HUES48 (cell line): Measurements from ENCODE around the gene QKI.

ENCODE experiments used
- H3K27ac ChIP-seq: one replicate; pipeline ENCODE4 v1.7.0; 2013; ENCODE audit warnings: low read depth, low read length, inconsistent platforms
- H3K27me3 ChIP-seq: 2 replicates; pipeline ENCODE4 v1.6.1; 2013; ENCODE audit warnings: mild to moderate bottlenecking, low read length; ENCODE audit not compliant: control insufficient read depth, insufficient read depth
- H3K36me3 ChIP-seq: 2 replicates; pipeline ENCODE4 v1.6.1; 2013; ENCODE audit warnings: low read length; ENCODE audit not compliant: control insufficient read depth, insufficient read depth
- H3K4me1 ChIP-seq: 2 replicates; pipeline ENCODE4 v1.6.1; 2013; ENCODE audit warnings: mild to moderate bottlenecking, low read length; ENCODE audit not compliant: control insufficient read depth, insufficient read depth
- H3K4me3 ChIP-seq: 2 replicates; pipeline ENCODE4 v1.5.1; 2013; ENCODE audit warnings: mild to moderate bottlenecking, low read depth, low read length
- H3K9ac ChIP-seq: 2 replicates; pipeline ENCODE4 v1.6.1; 2013; ENCODE audit warnings: mild to moderate bottlenecking, low read depth, low read length, moderate library complexity
- H3K9me3 ChIP-seq: 2 replicates; pipeline ENCODE4 v1.6.1; 2013; ENCODE audit warnings: low read length; ENCODE audit not compliant: control insufficient read depth, insufficient read depth

QKI gene

DNA sequence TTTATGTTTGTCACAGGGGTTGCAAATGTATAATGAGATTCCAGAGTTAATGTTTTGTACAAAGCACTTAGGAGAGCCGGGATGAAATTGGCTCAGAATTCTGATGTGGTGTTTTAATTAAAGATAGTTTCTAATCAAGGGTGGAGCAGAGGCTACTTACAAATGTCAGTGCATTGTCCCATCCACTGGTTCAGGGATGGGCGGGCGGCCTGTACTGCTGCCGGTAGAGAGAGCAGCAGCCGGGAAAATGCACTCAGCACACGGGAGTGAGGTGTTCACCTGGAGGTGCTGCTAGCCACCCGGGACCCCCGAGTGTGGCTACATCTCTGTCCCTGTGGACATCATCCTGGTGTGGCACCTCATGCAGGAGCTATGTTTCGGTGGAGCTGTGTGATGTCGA is 193.3 kb downstream of the QKI start:
- Histone ChIP-seq H3K9me3 (no peaks in the 10 kb centered on the region), H3K4me1 (no peaks in the 10 kb centered on the region), H3K27me3 (no peaks in the 10 kb centered on the region), H3K27ac (no peak overlapping the region), H3K9ac (no peak overlapping the region), H3K4me3 (no peak overlapping the region), H3K36me3 (no peaks in the 10 kb centered on the region)

DNA sequence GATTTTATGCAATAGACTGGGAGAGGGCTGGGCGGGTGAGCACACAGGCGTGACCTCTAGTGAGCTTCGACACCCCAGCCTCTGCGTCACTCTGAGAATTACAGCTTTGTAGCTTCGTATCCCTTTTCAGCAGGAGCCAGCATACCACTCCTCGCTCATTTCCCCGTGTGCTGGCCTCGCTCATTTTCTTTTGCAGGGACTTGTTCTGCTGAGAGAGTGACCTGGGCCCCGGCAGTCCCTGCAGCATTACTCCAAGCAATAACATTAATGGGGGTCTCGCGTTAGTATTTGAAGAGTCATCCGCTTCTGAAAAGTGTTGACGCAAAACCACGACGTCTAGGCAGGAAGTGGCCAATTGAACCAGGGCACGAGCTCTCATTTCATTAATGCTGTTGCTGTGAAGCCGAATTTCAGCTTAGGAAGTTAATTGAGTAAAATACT is 193.7 kb downstream of the QKI start:
- no peaks in the 10 kb centered on the region for H3K9me3 ChIP-seq
- H3K36me3 ChIP-seq = no peaks in the 10 kb centered on the region
- H3K4me3 ChIP-seq = no peak overlapping the region
- no peak overlapping the region for H3K9ac ChIP-seq
- H3K4me1 ChIP-seq = no peaks in the 10 kb centered on the region
- no peak overlapping the region for H3K27ac ChIP-seq
- H3K27me3 ChIP-seq = no peaks in the 10 kb centered on the region

DNA sequence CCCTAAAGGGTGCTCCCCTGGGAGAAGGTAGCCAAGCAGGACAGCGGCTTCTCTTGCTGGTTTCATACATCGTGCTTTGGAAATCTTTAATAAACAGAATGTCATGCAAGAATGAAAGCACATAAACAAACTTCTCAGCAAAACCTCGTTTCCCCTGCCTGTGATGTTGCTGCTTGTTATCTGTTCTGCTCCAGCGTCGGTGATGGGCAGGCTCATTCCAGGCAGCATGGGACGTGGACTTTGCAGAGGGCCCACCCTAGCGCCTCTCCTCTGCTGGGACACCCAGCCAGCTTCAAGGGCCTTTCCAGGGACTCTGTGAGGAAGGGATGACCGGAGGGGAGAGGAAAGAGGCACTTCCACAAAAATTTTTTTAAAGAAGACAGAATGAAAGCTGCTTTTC is 197.7 kb downstream of the QKI start:
- Histone ChIP-seq H3K4me3 (no peak overlapping the region), H3K27ac (no peak overlapping the region), H3K9me3 (no peaks in the 10 kb centered on the region), H3K36me3 (no peaks in the 10 kb centered on the region), H3K9ac (no peak overlapping the region), H3K27me3 (no peaks in the 10 kb centered on the region), H3K4me1 (no peaks in the 10 kb centered on the region)

DNA sequence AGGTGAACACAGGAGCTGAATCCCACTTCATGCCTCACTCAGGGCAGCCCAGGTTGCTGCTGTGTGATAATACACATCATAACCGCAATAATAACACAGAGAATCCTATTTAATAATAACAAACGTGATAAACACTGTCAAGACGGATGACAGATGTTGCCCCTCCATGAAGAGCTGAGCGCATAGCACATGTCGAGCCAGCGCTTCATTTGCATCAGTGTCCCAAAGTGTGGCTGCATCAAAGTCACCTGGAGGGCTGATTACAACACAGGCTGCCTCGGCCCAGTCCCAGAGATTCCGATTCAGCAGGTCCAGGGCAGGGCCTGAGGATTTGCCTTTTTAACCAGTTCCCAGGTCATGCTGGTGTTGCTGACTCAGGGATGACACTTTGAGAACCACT is 198.5 kb downstream of the QKI start:
- no peak overlapping the region for H3K27ac ChIP-seq
- H3K9ac ChIP-seq = no peak overlapping the region
- H3K4me1 ChIP-seq = no peaks in the 10 kb centered on the region
- no peaks in the 10 kb centered on the region for H3K36me3 ChIP-seq
- H3K27me3 ChIP-seq = no peaks in the 10 kb centered on the region
- H3K9me3 ChIP-seq = no peaks in the 10 kb centered on the region
- no peak overlapping the region for H3K4me3 ChIP-seq

DNA sequence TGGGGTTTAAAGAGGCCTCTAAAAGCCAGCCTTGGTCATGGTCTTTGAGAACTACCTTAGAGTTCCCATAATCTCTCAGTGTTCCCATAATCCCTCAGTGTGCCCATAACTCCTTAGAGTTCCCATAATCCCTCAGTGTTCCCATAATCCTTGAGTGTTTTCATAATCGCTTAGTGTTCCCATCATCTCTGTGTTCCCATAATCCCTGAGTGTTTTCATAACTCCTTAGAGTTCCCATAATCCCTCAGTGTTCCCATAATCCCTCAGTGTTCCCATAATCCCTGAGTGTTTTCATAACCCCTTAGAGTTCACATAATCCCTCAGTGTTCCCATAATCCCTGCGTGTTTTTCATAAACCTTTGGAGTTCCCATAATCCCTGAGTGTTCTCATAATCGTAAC is 199.2 kb downstream of the QKI start:
- Histone ChIP-seq H3K9me3 (no peaks in the 10 kb centered on the region), H3K27me3 (no peaks in the 10 kb centered on the region), H3K4me1 (no peaks in the 10 kb centered on the region), H3K4me3 (no peak overlapping the region), H3K9ac (no peak overlapping the region), H3K36me3 (no peaks in the 10 kb centered on the region), H3K27ac (no peak overlapping the region)

DNA sequence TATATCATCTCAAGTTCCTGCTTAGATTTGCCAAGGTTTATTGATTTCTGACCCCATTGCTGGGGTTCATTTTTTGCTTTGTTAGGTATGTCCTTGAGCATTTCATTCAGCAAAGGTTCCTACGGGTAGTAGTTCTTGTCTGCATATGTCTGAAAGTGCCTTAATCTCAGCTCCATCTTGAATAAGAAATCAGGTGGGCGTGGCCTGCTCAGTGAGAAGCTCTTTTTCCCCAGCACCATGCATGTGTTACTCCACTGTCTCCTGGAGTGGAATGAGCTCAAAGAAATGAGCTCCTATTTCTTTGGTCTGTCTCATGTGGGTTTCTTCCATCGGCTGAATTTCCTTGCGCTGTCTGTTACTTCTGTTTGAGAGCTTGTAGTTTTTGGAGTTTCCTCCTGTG is 201.9 kb downstream of the QKI start:
- Histone ChIP-seq H3K4me1 (no peaks in the 10 kb centered on the region), H3K27ac (no peak overlapping the region), H3K9me3 (no peaks in the 10 kb centered on the region), H3K27me3 (no peaks in the 10 kb centered on the region), H3K9ac (no peak overlapping the region), H3K36me3 (no peaks in the 10 kb centered on the region), H3K4me3 (no peak overlapping the region)

DNA sequence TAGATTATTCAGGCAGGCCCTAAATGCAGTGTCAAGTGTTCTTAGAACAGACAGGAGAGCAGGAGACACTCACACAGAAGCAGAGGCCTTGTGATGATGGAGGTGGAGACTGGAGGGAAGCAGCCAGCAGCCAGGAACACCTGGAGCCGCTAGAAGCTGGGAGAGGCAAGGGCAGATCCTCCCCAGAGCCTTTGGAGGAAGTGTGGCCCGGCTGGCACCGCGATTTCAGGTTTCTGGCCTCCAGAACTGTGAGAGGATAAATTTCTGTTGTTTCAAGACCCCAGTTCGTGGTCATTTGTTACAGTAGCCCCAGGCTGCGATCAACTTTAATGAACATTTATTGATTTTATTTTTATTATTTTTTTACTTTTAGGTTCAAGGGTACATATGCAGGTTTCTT is 203.0 kb downstream of the QKI start:
- Histone ChIP-seq H3K9me3 (no peaks in the 10 kb centered on the region), H3K4me1 (no peaks in the 10 kb centered on the region), H3K27ac (no peak overlapping the region), H3K36me3 (no peaks in the 10 kb centered on the region), H3K27me3 (no peaks in the 10 kb centered on the region), H3K9ac (no peak overlapping the region), H3K4me3 (no peak overlapping the region)

DNA sequence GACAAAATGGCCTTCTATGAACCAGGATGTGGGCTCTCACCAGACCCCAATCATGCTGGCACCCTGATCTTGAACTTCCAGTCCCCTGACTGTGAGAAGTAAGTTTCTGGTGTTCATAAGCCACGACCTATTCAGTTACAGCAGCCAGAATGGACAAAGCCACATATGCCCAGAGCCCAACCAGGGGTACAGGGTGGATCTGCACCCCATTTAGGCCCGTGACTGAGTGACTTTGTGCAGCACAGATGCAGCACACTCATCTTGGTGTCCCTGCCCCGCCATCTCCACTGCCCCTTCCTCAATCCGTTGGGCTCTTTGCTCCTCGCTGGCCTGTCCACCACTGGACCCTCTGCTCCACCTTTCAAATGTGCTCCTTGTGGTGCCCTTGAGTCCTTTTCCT is 205.6 kb downstream of the QKI start:
- H3K27ac ChIP-seq = no peak overlapping the region
- H3K27me3 ChIP-seq = no peaks in the 10 kb centered on the region
- no peaks in the 10 kb centered on the region for H3K4me1 ChIP-seq
- H3K9ac ChIP-seq = no peak overlapping the region
- H3K36me3 ChIP-seq = no peaks in the 10 kb centered on the region
- no peaks in the 10 kb centered on the region for H3K9me3 ChIP-seq
- H3K4me3 ChIP-seq = no peak overlapping the region

DNA sequence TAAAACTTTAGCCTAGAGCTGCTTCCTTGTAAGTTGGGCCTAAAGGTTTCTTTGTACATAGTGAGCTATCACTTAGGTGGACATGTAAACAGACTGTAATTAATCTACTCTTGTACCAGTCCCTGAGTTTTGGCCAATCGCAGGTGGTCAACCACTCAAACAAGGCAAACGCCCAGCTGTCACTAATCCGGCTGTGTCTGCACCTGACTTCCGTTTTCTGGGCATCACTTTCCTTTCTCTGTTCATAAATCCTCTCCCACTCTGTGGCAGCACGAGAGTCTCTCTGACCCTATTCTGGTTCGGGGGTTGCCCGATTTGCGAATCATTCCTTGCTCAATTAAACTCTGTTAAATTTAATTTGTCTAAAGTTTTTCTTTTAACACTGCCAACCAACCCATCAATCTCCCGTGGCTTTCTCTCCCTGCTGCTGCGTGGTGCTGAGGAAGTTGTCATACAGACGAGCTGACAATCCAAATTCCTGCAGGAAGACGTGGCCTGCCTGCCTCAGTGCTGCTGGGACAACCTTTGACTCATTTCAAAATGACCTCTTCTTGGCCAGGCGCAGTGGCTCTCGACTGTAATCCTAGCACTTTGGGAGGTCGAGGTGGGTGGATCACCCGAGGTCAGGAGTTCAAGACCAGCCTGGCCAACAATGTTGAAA is 206.3 kb downstream of the QKI start:
- Histone ChIP-seq H3K27ac (no peak overlapping the region), H3K9me3 (no peaks in the 10 kb centered on the region), H3K9ac (no peak overlapping the region), H3K36me3 (no peaks in the 10 kb centered on the region), H3K27me3 (no peaks in the 10 kb centered on the region), H3K4me1 (no peaks in the 10 kb centered on the region), H3K4me3 (no peak overlapping the region)

DNA sequence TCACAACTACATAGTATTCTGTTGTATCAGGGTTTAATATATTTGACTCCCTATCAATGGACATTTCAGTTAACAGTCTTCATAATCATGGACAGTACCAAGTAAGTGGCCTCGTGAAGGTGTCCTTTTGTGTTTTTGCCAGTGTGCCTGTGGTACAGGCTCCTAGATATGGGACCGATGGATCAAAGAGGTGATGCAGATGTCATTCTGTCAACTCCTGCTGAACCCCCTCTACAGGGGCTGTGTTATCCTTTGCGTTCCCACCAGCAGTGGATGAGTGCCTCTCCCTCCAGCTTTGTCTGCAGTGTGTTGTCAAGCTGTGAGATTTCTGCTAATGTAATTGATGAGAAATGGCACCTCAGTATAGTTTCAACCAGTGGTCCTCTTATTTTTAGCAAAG is 210.7 kb downstream of the QKI start:
- H3K9me3 ChIP-seq = 0 out of 2 replicates have a peak, but pooled peaks cover 3% of the 10 kb centered on the region
- no peaks in the 10 kb centered on the region for H3K27me3 ChIP-seq
- H3K27ac ChIP-seq = no peak overlapping the region
- no peaks in the 10 kb centered on the region for H3K4me1 ChIP-seq
- no peak overlapping the region for H3K9ac ChIP-seq
- no peaks in the 10 kb centered on the region for H3K36me3 ChIP-seq
- H3K4me3 ChIP-seq = no peak overlapping the region

DNA sequence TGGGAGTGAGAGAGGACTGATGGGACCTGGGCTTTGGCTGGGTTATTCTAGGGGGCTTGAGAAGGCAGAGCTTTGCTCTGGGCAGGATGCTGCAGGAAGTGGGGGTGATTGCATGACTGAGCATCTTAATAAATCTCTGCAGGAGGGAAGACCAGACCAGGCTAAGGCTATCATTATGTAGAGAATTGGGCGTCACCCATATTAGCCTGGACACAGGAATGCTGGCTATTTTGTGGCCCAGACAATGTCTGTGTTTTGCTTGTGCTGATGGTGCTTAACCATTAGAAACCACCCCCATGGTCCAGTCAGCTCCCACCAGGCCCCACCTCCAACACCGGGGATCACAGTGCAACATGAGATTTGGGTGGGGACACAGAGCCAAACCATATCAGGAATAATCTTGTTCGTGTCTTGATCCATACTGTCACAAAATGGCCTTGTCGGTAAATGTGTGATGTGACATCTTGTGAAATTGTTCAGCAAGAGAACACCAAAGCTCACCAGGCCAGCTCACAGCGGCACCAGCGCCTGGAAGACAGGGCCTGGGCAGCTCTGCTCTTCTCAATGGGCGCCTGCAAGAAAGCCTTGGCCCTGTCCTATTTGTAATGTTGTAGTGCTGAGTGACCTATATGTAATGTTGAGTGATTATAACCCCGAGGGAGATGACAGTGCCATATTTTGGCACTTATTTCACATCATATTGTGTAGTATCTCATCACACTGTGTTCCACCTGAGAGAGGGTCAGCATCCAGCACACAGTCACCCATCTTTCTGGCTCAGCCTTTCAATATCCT is 211.8 kb downstream of the QKI start:
- Histone ChIP-seq H3K27ac (no peak overlapping the region), H3K36me3 (no peaks in the 10 kb centered on the region), H3K27me3 (no peaks in the 10 kb centered on the region), H3K9ac (no peak overlapping the region), H3K4me1 (no peaks in the 10 kb centered on the region), H3K9me3 (0 out of 2 replicates have a peak, but pooled peaks cover 3% of the 10 kb centered on the region), H3K4me3 (no peak overlapping the region)
